Measurements from ENCODE around the gene SEMG2. TPM values are rescaled to one million over a fixed set of nuclear protein-coding genes. Genes with fewer than 3 reads are reported as not detected.

SEMG2 gene
- total and polyA plus RNA-seq, 10 of the 15 experiments (the other 5 are each of a cell fraction or from before 2014, with no cell fraction given), result not detected

DNA sequence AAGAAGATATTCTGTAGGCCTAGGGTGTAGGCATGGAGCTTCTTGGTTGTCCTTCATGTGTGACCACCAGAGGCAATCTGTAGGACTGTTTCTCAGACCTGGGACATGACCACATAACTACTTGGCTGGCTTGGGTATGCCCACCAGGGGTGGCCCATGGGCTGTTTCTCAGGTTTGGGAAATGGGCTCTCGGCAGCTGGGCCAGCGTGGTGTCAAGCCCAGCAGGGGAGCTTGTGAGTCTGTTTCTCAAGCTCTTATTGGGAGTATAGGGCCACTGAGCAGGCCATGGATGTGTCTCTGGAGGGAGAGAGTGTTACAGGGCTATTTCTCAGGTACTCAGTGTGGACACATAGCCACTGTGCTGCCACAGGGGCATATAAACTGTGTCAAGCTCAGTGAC, 2.5 kb upstream of the SEMG2 start:
- no peaks in the 10 kb centered on the region for H4K20me1 ChIP-seq (ENCODE audit: control insufficient read depth, insufficient read depth)
- no peak overlapping the region for H3K4me3 ChIP-seq
- FAIRE-seq, result no peak
- H3K36me3 ChIP-seq (ENCODE audit: control insufficient read depth in 2 of 2, insufficient read depth in 2 of 2, low read length in 1 of 2), result no peaks in the 10 kb centered on the region
- no peak for DNase-seq (ENCODE audit: low read depth, low spot score)
- ATAC-seq, result no peak
- no peaks in the 10 kb centered on the region for H3K79me2 ChIP-seq (ENCODE audit: control insufficient read depth, insufficient read depth, low read length)
- H3K9ac ChIP-seq (ENCODE audit: control insufficient read depth, insufficient read depth, low read length), result no peak overlapping the region
- H3K27ac ChIP-seq (ENCODE audit: control insufficient read depth, insufficient read depth), result no peak overlapping the region
- ChIA-PET RAD21 (ENCODE audit: unreplicated experiment) (no interaction called here), SMC1A (ENCODE audit: uncharacterized antibody, unreplicated experiment) (no interaction called here), POLR2A (no interaction called here), CTCF (no interaction called here)
- intact Hi-C loops (cut with micrococcal nuclease; ENCODE audit: unreplicated experiment), result no loop called here
- no peaks in the 10 kb centered on the region for H3K4me1 ChIP-seq (ENCODE audit: control insufficient read depth, insufficient read depth, low read length)
- TF ChIP-seq TCF3 (IDR thresholded peaks at IDR 0.05; ENCODE audit: borderline replicate concordance, insufficient read depth, low read depth, low read length) (no peak), RAD51 (IDR thresholded peaks at IDR 0.05) (no peak), ZNF622 (IDR thresholded peaks at IDR 0.05) (no peak), BMI1 (IDR thresholded peaks at IDR 0.05; ENCODE audit: borderline replicate concordance) (no peak), CHD2 (IDR thresholded peaks at IDR 0.05; ENCODE audit: borderline replicate concordance, low read depth, low read length) (no peak), ZNF217 (IDR thresholded peaks at IDR 0.05) (no peak), IRF4 (IDR thresholded peaks at IDR 0.05; ENCODE audit: low read depth, low read length) (no peak), SUZ12 (IDR thresholded peaks at IDR 0.05; ENCODE audit: unreplicated experiment) (no peak), NFYB (IDR thresholded peaks at IDR 0.05; ENCODE audit: insufficient read depth, low read depth, low read length) (no peak), HDGF (IDR thresholded peaks at IDR 0.05) (no peak), GATAD2B (conservative IDR thresholded peaks at IDR 0.05; ENCODE audit: low read depth) (no peak), TARDBP (IDR thresholded peaks at IDR 0.05; ENCODE audit: borderline replicate concordance) (no peak)
- TF ChIP-seq, protein P1, sequence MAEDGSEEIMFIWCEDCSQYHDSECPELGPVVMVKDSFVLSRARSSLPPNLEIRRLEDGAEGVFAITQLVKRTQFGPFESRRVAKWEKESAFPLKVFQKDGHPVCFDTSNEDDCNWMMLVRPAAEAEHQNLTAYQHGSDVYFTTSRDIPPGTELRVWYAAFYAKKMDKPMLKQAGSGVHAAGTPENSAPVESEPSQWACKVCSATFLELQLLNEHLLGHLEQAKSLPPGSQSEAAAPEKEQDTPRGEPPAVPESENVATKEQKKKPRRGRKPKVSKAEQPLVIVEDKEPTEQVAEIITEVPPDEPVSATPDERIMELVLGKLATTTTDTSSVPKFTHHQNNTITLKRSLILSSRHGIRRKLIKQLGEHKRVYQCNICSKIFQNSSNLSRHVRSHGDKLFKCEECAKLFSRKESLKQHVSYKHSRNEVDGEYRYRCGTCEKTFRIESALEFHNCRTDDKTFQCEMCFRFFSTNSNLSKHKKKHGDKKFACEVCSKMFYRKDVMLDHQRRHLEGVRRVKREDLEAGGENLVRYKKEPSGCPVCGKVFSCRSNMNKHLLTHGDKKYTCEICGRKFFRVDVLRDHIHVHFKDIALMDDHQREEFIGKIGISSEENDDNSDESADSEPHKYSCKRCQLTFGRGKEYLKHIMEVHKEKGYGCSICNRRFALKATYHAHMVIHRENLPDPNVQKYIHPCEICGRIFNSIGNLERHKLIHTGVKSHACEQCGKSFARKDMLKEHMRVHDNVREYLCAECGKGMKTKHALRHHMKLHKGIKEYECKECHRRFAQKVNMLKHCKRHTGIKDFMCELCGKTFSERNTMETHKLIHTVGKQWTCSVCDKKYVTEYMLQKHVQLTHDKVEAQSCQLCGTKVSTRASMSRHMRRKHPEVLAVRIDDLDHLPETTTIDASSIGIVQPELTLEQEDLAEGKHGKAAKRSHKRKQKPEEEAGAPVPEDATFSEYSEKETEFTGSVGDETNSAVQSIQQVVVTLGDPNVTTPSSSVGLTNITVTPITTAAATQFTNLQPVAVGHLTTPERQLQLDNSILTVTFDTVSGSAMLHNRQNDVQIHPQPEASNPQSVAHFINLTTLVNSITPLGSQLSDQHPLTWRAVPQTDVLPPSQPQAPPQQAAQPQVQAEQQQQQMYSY (CRISPR knock-in tag; IDR thresholded peaks at IDR 0.05), result no peak
- TF ChIP-seq, protein P2, sequence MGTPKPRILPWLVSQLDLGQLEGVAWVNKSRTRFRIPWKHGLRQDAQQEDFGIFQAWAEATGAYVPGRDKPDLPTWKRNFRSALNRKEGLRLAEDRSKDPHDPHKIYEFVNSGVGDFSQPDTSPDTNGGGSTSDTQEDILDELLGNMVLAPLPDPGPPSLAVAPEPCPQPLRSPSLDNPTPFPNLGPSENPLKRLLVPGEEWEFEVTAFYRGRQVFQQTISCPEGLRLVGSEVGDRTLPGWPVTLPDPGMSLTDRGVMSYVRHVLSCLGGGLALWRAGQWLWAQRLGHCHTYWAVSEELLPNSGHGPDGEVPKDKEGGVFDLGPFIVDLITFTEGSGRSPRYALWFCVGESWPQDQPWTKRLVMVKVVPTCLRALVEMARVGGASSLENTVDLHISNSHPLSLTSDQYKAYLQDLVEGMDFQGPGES (IDR thresholded peaks at IDR 0.05), result no peak
- TF ChIP-seq, protein P3, sequence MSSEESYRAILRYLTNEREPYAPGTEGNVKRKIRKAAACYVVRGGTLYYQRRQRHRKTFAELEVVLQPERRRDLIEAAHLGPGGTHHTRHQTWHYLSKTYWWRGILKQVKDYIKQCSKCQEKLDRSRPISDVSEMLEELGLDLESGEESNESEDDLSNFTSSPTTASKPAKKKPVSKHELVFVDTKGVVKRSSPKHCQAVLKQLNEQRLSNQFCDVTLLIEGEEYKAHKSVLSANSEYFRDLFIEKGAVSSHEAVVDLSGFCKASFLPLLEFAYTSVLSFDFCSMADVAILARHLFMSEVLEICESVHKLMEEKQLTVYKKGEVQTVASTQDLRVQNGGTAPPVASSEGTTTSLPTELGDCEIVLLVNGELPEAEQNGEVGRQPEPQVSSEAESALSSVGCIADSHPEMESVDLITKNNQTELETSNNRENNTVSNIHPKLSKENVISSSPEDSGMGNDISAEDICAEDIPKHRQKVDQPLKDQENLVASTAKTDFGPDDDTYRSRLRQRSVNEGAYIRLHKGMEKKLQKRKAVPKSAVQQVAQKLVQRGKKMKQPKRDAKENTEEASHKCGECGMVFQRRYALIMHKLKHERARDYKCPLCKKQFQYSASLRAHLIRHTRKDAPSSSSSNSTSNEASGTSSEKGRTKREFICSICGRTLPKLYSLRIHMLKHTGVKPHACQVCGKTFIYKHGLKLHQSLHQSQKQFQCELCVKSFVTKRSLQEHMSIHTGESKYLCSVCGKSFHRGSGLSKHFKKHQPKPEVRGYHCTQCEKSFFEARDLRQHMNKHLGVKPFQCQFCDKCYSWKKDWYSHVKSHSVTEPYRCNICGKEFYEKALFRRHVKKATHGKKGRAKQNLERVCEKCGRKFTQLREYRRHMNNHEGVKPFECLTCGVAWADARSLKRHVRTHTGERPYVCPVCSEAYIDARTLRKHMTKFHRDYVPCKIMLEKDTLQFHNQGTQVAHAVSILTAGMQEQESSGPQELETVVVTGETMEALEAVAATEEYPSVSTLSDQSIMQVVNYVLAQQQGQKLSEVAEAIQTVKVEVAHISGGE (CRISPR knock-in tag; IDR thresholded peaks at IDR 0.05), result no peak
- H3K4me2 ChIP-seq (ENCODE audit: control insufficient read depth, insufficient read depth), result no peak overlapping the region
- no peak overlapping the region for H2AFZ ChIP-seq (ENCODE audit: control insufficient read depth, low read depth, low read length)
- peaks cover 0 to 4% of the 10 kb centered on the region in 2 experiments; a peak in 1 of 4 replicates for H3K27me3 ChIP-seq (replicated peaks in 1 of 2; ENCODE audit: control insufficient read depth in 2 of 2, insufficient read depth in 2 of 2, low read length in 1 of 2)
- H3K9me3 ChIP-seq (replicated peaks; ENCODE audit: control insufficient read depth, insufficient read depth, low read length), result no peaks in the 10 kb centered on the region
- no TSS peak for BruUV-seq (replicated peaks)
- in situ Hi-C loops (cut with MboI), result no loop called here
- 44% methylated on average over 2 of the region's 2 CpGs for WGBS (ENCODE audit: insufficient coverage, insufficient replicate concordance, low lambda C conversion rate, missing lambda C conversion rate)

Measured in GM12878 (cell line).